HFFc6 (cell line): Measurements from ENCODE around the gene MPZL1. TPM values are rescaled to one million over a fixed set of nuclear protein-coding genes. Genes with fewer than 3 reads are reported as not detected.

ENCODE experiments used
- DNase-seq: peaks from one replicate; pipeline ENCODE4 v3.0.0-alpha.2; 2018
- H3K27ac Mint-ChIP-seq: 2 replicates; pipeline ENCODE4 v1.8.0; 2020; ENCODE audit warnings: mild to moderate bottlenecking, mixed read lengths
- H3K27me3 Mint-ChIP-seq: 2 replicates; pipeline ENCODE4 v1.8.0; 2021; ENCODE audit warnings: mild to moderate bottlenecking, moderate library complexity, mixed read lengths; ENCODE audit not compliant: insufficient read depth
- H3K36me3 Mint-ChIP-seq: 2 replicates; pipeline ENCODE4 v1.8.0; 2021; ENCODE audit warnings: low read depth, mixed read lengths
- H3K4me1 Mint-ChIP-seq: 2 replicates; pipeline ENCODE4 v1.8.0; 2020; ENCODE audit warnings: low read depth, mixed read lengths
- H3K4me3 Mint-ChIP-seq: 2 replicates; pipeline ENCODE4 v1.8.0; 2020; ENCODE audit warnings: mild to moderate bottlenecking, moderate library complexity, mixed read lengths
- H3K9me3 Mint-ChIP-seq: 2 replicates; pipeline ENCODE4 v1.8.0; 2020; ENCODE audit warnings: mild to moderate bottlenecking, mixed read lengths
- CTCF ChIP-seq: fragments of 200-600 bp; sonication (generic); IDR thresholded peaks from 2 replicates; pipeline ENCODE4 v1.5.0; 2021; ENCODE audit warnings: antibody characterized with exemption, mild to moderate bottlenecking
- total RNA-seq, 6 experiments: library from RNA; stranded (reverse); fragmentation: NEBNext Ultra II Directional; extraction: Animal tissue kit (Norgen Biotek cat#: 25700); gene quantifications; 2 replicates in 1 of 6; 3 replicates in 5 of 6; pipeline ENCODE4 v1.2.3, GENCODE V29; 2021

MPZL1 gene
- total RNA-seq, 6 experiments from 2014 or later, result 147 to 188 (median 183) TPM

GRCh38 chr1:167776616-167777268, 55.0 kb downstream of the MPZL1 start:
- Mint-ChIP-seq H3K4me3 (no peak overlapping the region; the same call in 1 of the 2 replicates), H3K4me1 (peaks cover 35% of the 10 kb centered on the region), H3K27ac (peak overlapping the region; percentile 17; the same call in 1 of the 2 replicates), H3K27me3 (no peaks in the 10 kb centered on the region; the same call in none of the 2 replicates), H3K9me3 (no peaks in the 10 kb centered on the region), H3K36me3 (peaks cover 80% of the 10 kb centered on the region)
- DNase-seq, result no peak
- no peak for TF ChIP-seq CTCF

GRCh38 chr1:167777269-167777650, 55.5 kb downstream of the MPZL1 start:
- Mint-ChIP-seq H3K4me1 (peaks cover 35% of the 10 kb centered on the region), H3K4me3 (no peak overlapping the region), H3K36me3 (peaks cover 78% of the 10 kb centered on the region), H3K27me3 (no peaks in the 10 kb centered on the region; the same call in none of the 2 replicates), H3K9me3 (no peaks in the 10 kb centered on the region), H3K27ac (no peak overlapping the region)
- TF ChIP-seq CTCF, result no peak
- no peak for DNase-seq

GRCh38 chr1:167781558-167781957, 59.8 kb downstream of the MPZL1 start:
- H3K27me3 Mint-ChIP-seq, result no peaks in the 10 kb centered on the region; the same call in none of the 2 replicates
- H3K4me1 Mint-ChIP-seq, result peaks cover 16% of the 10 kb centered on the region
- H3K9me3 Mint-ChIP-seq, result no peaks in the 10 kb centered on the region
- H3K27ac Mint-ChIP-seq, result no peak overlapping the region
- DNase-seq, result no peak
- H3K36me3 Mint-ChIP-seq, result peaks cover 74% of the 10 kb centered on the region
- TF ChIP-seq CTCF, result no peak
- H3K4me3 Mint-ChIP-seq, result no peak overlapping the region

GRCh38 chr1:167782946-167783345, 61.2 kb downstream of the MPZL1 start:
- Mint-ChIP-seq H3K4me1 (peaks cover 11% of the 10 kb centered on the region; the same call in 1 of the 2 replicates), H3K27ac (no peak overlapping the region), H3K9me3 (no peaks in the 10 kb centered on the region), H3K4me3 (no peak overlapping the region), H3K27me3 (no peaks in the 10 kb centered on the region; the same call in none of the 2 replicates), H3K36me3 (peaks cover 75% of the 10 kb centered on the region)
- DNase-seq, result no peak
- TF ChIP-seq CTCF, result no peak

GRCh38 chr1:167784876-167785550, 63.2 kb downstream of the MPZL1 start:
- DNase-seq, result no peak
- H3K27ac Mint-ChIP-seq, result no peak overlapping the region
- H3K4me3 Mint-ChIP-seq, result no peak overlapping the region
- no peaks in the 10 kb centered on the region for H3K9me3 Mint-ChIP-seq
- peaks cover 78% of the 10 kb centered on the region for H3K36me3 Mint-ChIP-seq
- TF ChIP-seq CTCF, result no peak
- H3K27me3 Mint-ChIP-seq, result no peaks in the 10 kb centered on the region; the same call in 1 of the 2 replicates
- peaks cover 24% of the 10 kb centered on the region for H3K4me1 Mint-ChIP-seq
